Keratinocyte (primary cell): ENCODE data around the gene JAG2.

Experiments
- EZH2 ChIP-seq: IDR thresholded peaks from one replicate; pipeline ENCODE4 v1.6.1; 2012; ENCODE audit warnings: inconsistent platforms, mild to moderate bottlenecking, low read length, moderate library complexity
- TF ChIP-seq, protein P1 (sequence below), 3 experiments: IDR thresholded peaks in 1 of 3; conservative IDR thresholded peaks in 1 of 3; optimal IDR thresholded peaks in 1 of 3; 2 replicates in 2 of 3; 3 replicates in 1 of 3; pipeline versions ENCODE3 to v1.5.1; 2011; ENCODE audit warnings: low read length in 3 of 3, mild to moderate bottlenecking in 3 of 3, moderate library complexity in 2 of 3, control low read depth in 1 of 3, inconsistent platforms in 1 of 3; ENCODE audit not compliant: insufficient read depth in 2 of 3; ENCODE audit errors: extremely low read depth in 1 of 3

DNA sequence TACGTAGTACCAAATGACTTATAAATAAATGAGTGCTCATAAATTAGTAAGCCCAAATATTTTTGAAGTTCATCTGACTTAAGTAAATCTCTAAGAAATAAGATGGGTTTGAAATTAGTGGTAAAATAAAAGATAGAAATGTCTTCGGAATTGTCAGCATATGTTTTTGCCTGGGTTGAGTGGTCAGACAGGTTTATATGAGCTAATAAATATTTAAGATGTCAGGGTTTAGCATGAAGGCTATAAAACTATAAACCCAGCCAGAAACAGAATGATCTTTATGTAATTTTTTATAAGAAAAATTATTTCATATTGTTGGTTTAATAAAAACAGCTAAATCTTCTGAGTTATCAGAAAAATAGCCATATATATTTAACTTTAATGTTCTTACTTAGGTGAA, 37.3 kb downstream of the JAG2 start:
- TF ChIP-seq, protein P1, sequence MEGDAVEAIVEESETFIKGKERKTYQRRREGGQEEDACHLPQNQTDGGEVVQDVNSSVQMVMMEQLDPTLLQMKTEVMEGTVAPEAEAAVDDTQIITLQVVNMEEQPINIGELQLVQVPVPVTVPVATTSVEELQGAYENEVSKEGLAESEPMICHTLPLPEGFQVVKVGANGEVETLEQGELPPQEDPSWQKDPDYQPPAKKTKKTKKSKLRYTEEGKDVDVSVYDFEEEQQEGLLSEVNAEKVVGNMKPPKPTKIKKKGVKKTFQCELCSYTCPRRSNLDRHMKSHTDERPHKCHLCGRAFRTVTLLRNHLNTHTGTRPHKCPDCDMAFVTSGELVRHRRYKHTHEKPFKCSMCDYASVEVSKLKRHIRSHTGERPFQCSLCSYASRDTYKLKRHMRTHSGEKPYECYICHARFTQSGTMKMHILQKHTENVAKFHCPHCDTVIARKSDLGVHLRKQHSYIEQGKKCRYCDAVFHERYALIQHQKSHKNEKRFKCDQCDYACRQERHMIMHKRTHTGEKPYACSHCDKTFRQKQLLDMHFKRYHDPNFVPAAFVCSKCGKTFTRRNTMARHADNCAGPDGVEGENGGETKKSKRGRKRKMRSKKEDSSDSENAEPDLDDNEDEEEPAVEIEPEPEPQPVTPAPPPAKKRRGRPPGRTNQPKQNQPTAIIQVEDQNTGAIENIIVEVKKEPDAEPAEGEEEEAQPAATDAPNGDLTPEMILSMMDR (optimal IDR thresholded peaks at IDR 0.05 in 1 of 3, IDR thresholded peaks at IDR 0.05 in 1 of 3, conservative IDR thresholded peaks at IDR 0.05 in 1 of 3; ENCODE audit: extremely low read depth in 1 of 3, insufficient read depth in 2 of 3, low read length in 3 of 3): no peak
- TF ChIP-seq EZH2: no peak
